Upper lobe of left lung (tissue), 6 donors: Measurements from ENCODE around the gene ARHGEF38. TPM values are rescaled to one million over a fixed set of nuclear protein-coding genes. Genes with fewer than 3 reads are reported as not detected.

ENCODE experiments used
- ATAC-seq, 2 donors: fragments of 200-7000 bp; cut with Tn5 transposase; one replicate each; pipeline ENCODE4 v1.9.1; 2022; ENCODE audit warnings: mild to moderate bottlenecking in 2 of 2, moderate library complexity in 2 of 2; ENCODE audit not compliant: low FRiP score in 2 of 2
- DNase-seq, 2 donors: peaks; one replicate each; pipeline ENCODE4 v3.0.0-alpha.2; 2019 to 2020
- H3K27ac ChIP-seq, 4 donors: fragments of 200-600 bp; sonication (generic); one replicate each; pipeline ENCODE4 v1.5.1; 2016 to 2019
- H3K27me3 ChIP-seq, 4 donors: fragments of 200-600 bp; sonication (generic); one replicate each; pipeline ENCODE4 v1.5.1; 2017 to 2019
- H3K36me3 ChIP-seq, 4 donors: fragments of 200-600 bp; sonication (generic); one replicate each; pipeline ENCODE4 v1.5.1; 2016 to 2019
- H3K4me1 ChIP-seq, 4 donors: fragments of 200-600 bp; sonication (generic); one replicate each; pipeline ENCODE4 v1.5.1; 2018 to 2019
- H3K4me3 ChIP-seq, 4 donors: fragments of 200-600 bp; sonication (generic); one replicate each; pipeline ENCODE4 v1.5.1; 2017 to 2019; ENCODE audit warnings: mild to moderate bottlenecking in 2 of 4, moderate library complexity in 1 of 4
- H3K9me3 ChIP-seq, 4 donors: fragments of 200-600 bp; sonication (generic); one replicate each; pipeline ENCODE4 v1.5.1; 2018 to 2019
- CTCF ChIP-seq, 6 experiments: fragments of 450-650 bp in 4 of 6; fragments of 200-600 bp in 2 of 6; sonication (generic) in 2 of 6; IDR thresholded peaks; one replicate each; pipeline ENCODE4 v1.5.1; 2016 to 2019; ENCODE audit warnings: antibody characterized with exemption in 6 of 6
- EP300 ChIP-seq, 4 donors: sonication (generic); formaldehyde crosslinking; IDR thresholded peaks; one replicate each; pipeline ENCODE4 v1.5.1; 2017; ENCODE audit warnings: antibody characterized with exemption in 4 of 4, control low read depth in 2 of 4
- POLR2A ChIP-seq, 4 donors: fragments of 450-650 bp; IDR thresholded peaks; one replicate each; pipeline ENCODE4 v1.5.1; 2016 to 2017; ENCODE audit warnings: antibody characterized with exemption in 4 of 4, mild to moderate bottlenecking in 2 of 4
- POLR2AphosphoS5 ChIP-seq, 2 donors: sonication (generic); formaldehyde crosslinking; IDR thresholded peaks; one replicate each; pipeline ENCODE4 v1.5.1; 2017; ENCODE audit warnings: antibody characterized with exemption in 2 of 2
- WGBS, 2 donors: methylation state at CpG; one replicate each; pipeline ENCODE4 v1.1.5; 2017 to 2018; 5-methylcytosine and 5-hydroxymethylcytosine counted together
- total RNA-seq, 6 donors: library from RNA; depleted of rRNA in 4 of 6; stranded (reverse); fragments of >200 nt in 4 of 6; gene quantifications; one replicate each; pipeline versions ENCODE4 v1.1.0 to v1.2.1, GENCODE V29; 2016 to 2021
- donor health status: DM: no; HTN: no; CAD: no; lungs with moderate emphysema.
- donor health status: DM: no; HTN: yes; CAD: no; lungs with severe emphysema.

ARHGEF38 gene
- total RNA-seq, 6 donors from 2014 or later, result 5.9 to 35.4 (median 19.6) TPM

DNA sequence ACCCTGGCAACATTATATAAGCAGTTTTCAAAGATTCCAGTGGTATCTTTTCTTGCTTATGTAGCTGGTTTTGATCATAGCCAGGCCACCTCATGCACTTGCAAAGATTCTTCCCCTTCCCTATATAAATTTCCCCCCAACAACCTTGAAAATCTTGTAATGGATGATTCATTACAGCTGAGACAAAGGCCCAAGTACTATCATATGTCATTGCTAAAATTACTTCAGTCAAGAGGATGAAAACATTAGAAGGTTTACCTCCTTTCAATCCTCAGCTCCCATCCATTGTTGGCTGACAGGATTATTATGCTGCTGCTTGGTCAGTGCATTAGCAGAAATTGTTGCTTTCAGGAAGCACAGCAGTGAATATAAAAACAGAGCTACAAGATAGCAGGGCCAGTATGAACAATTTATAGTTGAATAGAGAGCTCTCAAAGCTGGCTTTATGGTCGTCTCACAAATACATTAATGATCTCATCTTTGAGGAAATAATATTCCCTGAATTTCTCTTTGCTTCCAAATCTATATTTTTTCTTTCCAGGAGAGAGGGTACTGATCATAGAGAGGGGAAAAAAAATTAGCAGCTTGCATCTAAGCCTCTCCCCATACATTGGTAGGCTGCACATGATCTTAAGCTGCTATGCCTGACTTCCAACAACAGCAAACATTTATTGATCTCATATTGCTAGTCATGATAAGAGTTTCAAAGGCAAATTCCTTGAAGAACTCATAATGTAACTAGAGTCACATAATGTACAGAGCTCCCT lies 7.7 kb upstream of the ARHGEF38 start:
- H3K36me3 ChIP-seq, result no peaks in the 10 kb centered on the region
- DNase-seq (no peak), ATAC-seq (no peak)
- no peak for TF ChIP-seq POLR2A (IDR thresholded peaks at IDR 0.05)
- no peak for TF ChIP-seq POLR2AphosphoS5 (IDR thresholded peaks at IDR 0.05)
- TF ChIP-seq EP300 (IDR thresholded peaks at IDR 0.05), result no peak
- TF ChIP-seq CTCF (IDR thresholded peaks at IDR 0.05), result no peak
- no peak overlapping the region for H3K27ac ChIP-seq
- H3K9me3 ChIP-seq, result no peaks in the 10 kb centered on the region
- WGBS, 2 donors, result 65 to 81% methylated on average over 1 of the region's 1 CpG
- H3K27me3 ChIP-seq, result no peaks in the 10 kb centered on the region
- H3K4me1 ChIP-seq, result no peaks in the 10 kb centered on the region
- no peak overlapping the region for H3K4me3 ChIP-seq

GRCh38 chr4:105546086-105546485 lies 6.3 kb upstream of the ARHGEF38 start:
- Histone ChIP-seq H3K4me3 (no peak overlapping the region), H3K27ac (no peak overlapping the region), H3K4me1 (peaks cover 0 to under 1% (median 0%) of the 10 kb centered on the region in 4 donors), H3K27me3 (no peaks in the 10 kb centered on the region), H3K9me3 (no peaks in the 10 kb centered on the region), H3K36me3 (no peaks in the 10 kb centered on the region)
- TF ChIP-seq POLR2AphosphoS5 (IDR thresholded peaks at IDR 0.05), result no peak
- no peak for TF ChIP-seq EP300 (IDR thresholded peaks at IDR 0.05)
- TF ChIP-seq POLR2A (IDR thresholded peaks at IDR 0.05), result no peak
- no peak for TF ChIP-seq CTCF (IDR thresholded peaks at IDR 0.05)
- DNase-seq, result no peak
- no peak for ATAC-seq

DNA sequence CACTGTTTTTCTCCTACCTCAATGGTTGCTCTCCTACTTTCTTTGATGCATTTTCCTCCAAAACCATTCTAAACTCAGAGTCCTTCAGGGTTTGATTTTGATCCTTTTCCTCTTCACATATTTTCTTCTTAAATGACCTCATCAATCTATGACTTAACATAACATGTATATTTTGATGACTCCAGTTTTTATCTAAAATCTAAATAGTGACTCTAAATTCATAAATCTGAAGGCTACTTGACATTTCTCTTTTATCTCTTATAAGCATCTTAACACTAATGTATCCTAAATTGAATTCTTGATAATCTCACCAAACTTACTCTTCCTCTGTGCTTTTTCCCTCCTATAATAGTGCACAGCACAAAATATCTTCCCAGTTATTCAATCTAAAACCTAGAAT lies 4.7 kb upstream of the ARHGEF38 start:
- Histone ChIP-seq H3K27ac (no peak overlapping the region), H3K36me3 (no peaks in the 10 kb centered on the region), H3K27me3 (no peaks in the 10 kb centered on the region), H3K4me1 (peaks cover 0 to 5% (median 0%) of the 10 kb centered on the region in 4 donors), H3K9me3 (no peaks in the 10 kb centered on the region), H3K4me3 (no peak overlapping the region)
- DNase-seq (no peak), ATAC-seq (no peak)
- TF ChIP-seq EP300 (IDR thresholded peaks at IDR 0.05) (no peak), CTCF (IDR thresholded peaks at IDR 0.05) (no peak), POLR2AphosphoS5 (IDR thresholded peaks at IDR 0.05) (no peak), POLR2A (IDR thresholded peaks at IDR 0.05) (no peak)

DNA sequence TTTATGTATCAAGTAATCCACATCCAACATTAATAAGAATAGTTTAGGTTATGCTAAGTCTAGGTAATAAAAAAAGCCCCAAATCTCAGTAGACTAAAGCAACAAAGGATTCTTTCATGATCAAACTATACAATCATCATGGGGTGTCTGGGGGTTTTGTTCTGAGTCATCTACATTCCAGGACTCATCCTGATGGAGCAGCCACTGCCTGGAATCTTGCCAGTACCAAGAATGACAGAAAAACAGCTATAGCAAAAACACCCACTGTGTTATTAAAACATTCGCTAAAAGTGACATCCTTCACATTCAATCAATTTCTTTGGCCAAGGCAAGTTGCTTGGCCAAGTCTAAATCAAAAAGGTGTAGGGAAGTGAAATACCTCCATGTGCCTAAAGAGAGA lies 3.9 kb upstream of the ARHGEF38 start:
- H3K4me3 ChIP-seq, result no peak overlapping the region
- H3K27me3 ChIP-seq, result no peaks in the 10 kb centered on the region
- WGBS, 2 donors, result 94 to 95% methylated on average over 1 of the region's 1 CpG
- ATAC-seq, result no peak
- peaks cover 0 to 5% (median 0%) of the 10 kb centered on the region in 4 donors for H3K4me1 ChIP-seq
- H3K9me3 ChIP-seq, result no peaks in the 10 kb centered on the region
- no peaks in the 10 kb centered on the region for H3K36me3 ChIP-seq
- TF ChIP-seq CTCF (IDR thresholded peaks at IDR 0.05), result no peak
- TF ChIP-seq POLR2AphosphoS5 (IDR thresholded peaks at IDR 0.05), result no peak
- no peak for TF ChIP-seq POLR2A (IDR thresholded peaks at IDR 0.05)
- TF ChIP-seq EP300 (IDR thresholded peaks at IDR 0.05), result no peak
- H3K27ac ChIP-seq, result no peak overlapping the region
- DNase-seq, result no peak

- no peak for DNase-seq
- peaks cover 0 to 5% (median 0%) of the 10 kb centered on the region in 4 donors for H3K4me1 ChIP-seq
- no peaks in the 10 kb centered on the region for H3K36me3 ChIP-seq
- H3K27me3 ChIP-seq, result no peaks in the 10 kb centered on the region
- no peak for TF ChIP-seq CTCF (IDR thresholded peaks at IDR 0.05)
- no peak for TF ChIP-seq POLR2AphosphoS5 (IDR thresholded peaks at IDR 0.05)
- no peak for TF ChIP-seq EP300 (IDR thresholded peaks at IDR 0.05)
- no peak for TF ChIP-seq POLR2A (IDR thresholded peaks at IDR 0.05)
- ATAC-seq, result no peak
- WGBS, 2 donors, result 63 to 68% methylated on average over 3 of the region's 3 CpGs
- no peaks in the 10 kb centered on the region for H3K9me3 ChIP-seq
- H3K27ac ChIP-seq, result no peak overlapping the region
- no peak overlapping the region for H3K4me3 ChIP-seq
Observed at GRCh38 chr4:105550641-105551040, 1.8 kb upstream of the ARHGEF38 start.
